Measurements from ENCODE around the gene MALT1.

- no peak for TF ChIP-seq POLR2AphosphoS5 (IDR thresholded peaks at IDR 0.05; ENCODE audit: low read depth, low read length)
- TF ChIP-seq POLR2A (IDR thresholded peaks at IDR 0.05; ENCODE audit: low read depth, low read length), result no peak
Measured at GRCh38 chr18:58633874-58634273, 37.4 kb upstream of the MALT1 start.

Measured in GM12892 (cell line).